ENCODE data around the gene TECPR2.

TECPR2 gene, protein sequence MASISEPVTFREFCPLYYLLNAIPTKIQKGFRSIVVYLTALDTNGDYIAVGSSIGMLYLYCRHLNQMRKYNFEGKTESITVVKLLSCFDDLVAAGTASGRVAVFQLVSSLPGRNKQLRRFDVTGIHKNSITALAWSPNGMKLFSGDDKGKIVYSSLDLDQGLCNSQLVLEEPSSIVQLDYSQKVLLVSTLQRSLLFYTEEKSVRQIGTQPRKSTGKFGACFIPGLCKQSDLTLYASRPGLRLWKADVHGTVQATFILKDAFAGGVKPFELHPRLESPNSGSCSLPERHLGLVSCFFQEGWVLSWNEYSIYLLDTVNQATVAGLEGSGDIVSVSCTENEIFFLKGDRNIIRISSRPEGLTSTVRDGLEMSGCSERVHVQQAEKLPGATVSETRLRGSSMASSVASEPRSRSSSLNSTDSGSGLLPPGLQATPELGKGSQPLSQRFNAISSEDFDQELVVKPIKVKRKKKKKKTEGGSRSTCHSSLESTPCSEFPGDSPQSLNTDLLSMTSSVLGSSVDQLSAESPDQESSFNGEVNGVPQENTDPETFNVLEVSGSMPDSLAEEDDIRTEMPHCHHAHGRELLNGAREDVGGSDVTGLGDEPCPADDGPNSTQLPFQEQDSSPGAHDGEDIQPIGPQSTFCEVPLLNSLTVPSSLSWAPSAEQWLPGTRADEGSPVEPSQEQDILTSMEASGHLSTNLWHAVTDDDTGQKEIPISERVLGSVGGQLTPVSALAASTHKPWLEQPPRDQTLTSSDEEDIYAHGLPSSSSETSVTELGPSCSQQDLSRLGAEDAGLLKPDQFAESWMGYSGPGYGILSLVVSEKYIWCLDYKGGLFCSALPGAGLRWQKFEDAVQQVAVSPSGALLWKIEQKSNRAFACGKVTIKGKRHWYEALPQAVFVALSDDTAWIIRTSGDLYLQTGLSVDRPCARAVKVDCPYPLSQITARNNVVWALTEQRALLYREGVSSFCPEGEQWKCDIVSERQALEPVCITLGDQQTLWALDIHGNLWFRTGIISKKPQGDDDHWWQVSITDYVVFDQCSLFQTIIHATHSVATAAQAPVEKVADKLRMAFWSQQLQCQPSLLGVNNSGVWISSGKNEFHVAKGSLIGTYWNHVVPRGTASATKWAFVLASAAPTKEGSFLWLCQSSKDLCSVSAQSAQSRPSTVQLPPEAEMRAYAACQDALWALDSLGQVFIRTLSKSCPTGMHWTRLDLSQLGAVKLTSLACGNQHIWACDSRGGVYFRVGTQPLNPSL (N-terminal part only)

DNA sequence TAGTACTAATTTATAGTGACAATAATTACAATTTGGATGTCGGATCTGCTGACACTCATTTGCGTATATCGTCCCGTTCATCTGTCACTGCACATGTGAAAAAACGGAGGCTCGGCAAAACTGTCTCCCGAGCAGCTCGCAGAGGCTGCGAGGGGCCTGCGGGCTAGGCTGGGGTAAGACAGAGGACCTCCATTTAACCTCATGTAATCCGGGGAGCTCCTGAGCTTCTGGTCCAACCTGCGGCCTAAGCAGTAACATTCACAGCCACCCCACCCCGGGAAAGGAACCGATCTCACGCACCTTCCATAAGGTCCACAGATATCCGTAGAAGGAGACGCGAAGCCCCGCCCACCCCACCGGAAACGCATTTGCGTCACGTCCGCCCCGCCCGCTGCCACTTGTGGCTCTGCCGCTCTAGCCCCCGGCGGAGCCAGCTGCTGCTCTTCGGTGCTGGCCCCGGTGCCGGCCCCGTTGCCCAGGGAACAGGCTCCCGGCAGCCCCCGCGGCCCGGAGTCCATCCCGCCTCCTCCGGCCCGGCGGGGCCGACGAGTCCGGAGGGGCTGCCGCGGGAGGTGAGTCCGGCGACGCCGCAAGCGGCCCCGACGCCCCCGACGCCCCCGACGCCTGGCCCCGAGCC, at the start of gene TECPR2, which contains the start of gene CINP:
Gene TECPR2 (plus strand): TSS at position 397 of the 637 bp plus-strand sequence. CDS start 13,781 bp downstream, outside the sequence.
Gene CINP (minus strand): TSS at position 346 of the 637 bp plus-strand sequence. CDS start 39 bp downstream, at position 307.
- Histone ChIP-seq H3K4me3 (peak within 1 kb of the TSS; percentile 75 to 99 (median 94)), H3K27ac (peak within 1 kb of the TSS; percentile 73 to 99 (median 91))

DNA sequence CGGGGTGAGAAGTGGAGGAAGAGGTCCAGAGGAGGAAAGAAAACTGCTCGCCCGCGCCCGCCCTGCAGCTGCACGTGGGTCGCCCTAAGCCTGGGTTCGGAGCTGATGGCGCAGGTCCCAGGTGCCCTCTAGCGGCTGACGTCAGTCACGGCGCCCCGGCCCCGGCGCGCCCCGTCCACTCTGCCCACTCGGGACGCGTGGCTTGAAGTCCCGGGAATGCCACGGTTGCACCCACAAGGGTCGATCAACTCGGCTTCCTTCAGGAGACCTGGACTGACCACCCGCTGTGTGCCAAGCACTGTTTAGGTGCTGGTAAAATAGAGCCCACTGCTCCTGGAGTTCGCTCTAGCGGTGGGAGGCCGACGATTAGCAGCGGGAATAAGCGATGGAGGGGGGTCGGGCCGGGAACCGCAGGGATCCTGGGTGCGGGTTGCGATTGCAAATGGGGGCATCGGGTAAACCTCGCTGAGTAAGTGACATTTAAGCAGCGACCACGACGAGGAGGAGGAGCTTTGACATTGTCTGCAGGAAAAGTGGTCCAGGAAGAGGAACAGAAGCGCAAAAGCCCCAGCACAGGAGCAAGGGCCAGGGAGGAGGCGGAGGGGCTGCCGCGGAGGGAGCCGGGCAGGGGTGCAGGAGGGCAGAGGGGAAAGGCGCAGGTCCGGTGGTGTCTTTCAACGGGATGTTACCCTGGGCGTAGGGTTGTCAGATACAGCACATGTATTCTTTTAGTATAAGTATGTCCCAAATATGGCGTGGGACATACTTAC, 48.3 kb upstream of the TECPR2 start:
- H3K4me3 ChIP-seq = peak overlapping the region; percentile 22 to 49 (median 42)
- H3K27ac ChIP-seq = peak overlapping the region in 8 of 21 experiments; percentile 7 to 63 (median 37)

- Histone ChIP-seq H3K27ac (no peak overlapping the region), H3K4me3 (no peak overlapping the region)
These were observed 47.6 kb upstream of the TECPR2 start for GRCh38 chr14:102315121-102315520.

DNA sequence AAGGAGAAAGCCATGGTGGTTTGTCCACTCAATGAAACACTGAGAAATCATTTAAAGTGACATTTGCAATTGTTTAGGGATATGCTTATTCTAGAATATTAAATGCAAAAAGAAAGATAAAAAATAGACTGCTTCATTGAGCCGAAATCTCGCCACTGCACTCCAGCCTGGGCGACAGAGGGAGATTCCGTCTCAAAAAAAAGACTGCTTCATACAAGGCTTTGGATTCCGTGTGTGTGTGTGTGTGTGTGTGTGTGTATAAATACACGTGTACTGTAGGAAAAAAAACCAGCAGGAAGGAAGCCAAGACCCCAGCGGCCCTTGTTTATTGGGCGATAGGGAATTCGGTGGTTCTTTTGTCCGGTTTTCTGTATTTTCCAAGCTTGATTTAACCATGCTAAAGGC, 46.4 kb upstream of the TECPR2 start:
- Histone ChIP-seq H3K4me3 (peak overlapping the region; percentile 45 to 59 (median 49)), H3K27ac (peak overlapping the region in 18 of 21 experiments; percentile 7 to 79 (median 70))

GRCh38 chr14:102316743-102317563, 45.8 kb upstream of the TECPR2 start:
- Histone ChIP-seq H3K27ac (peak overlapping the region in 19 of 21 experiments; percentile 7 to 82 (median 72)), H3K4me3 (peak overlapping the region; percentile 45 to 59 (median 49))

DNA sequence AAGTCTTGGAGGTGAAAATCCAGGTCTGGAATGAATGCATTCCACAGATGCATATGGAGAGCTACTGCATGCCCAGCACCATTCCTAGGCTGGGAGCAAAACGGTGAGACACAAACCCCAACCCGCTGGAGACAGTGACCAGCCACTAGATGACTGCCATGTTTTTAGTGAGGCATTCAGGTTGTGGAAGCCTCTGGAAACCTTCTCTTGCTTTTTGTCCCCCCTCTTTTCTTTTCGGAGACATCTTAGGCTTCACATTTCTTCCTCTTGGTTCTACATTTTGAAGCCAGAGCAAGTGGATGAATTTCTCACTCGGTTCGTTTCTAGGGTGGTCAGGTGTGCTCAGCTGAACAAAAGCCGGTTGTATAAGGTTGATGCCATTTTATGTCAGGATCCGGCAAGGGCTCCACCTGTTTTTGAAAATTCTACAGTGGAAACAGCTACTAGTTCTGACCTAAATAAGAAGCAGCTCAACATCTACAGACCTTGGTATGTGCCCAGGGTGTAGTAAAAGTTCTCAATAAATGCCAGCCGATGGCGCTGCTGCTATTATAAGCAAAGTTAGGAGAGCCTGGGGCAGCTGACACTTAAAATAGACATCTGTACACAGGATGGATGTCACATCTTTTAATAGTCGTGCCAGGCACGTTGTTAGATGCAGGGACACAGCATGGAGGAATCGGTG, 45.0 kb upstream of the TECPR2 start:
- Histone ChIP-seq H3K4me3 (peak overlapping the region; percentile 45 to 59 (median 49)), H3K27ac (peak overlapping the region in 19 of 21 experiments; percentile 5 to 82 (median 69))

GRCh38 chr14:102318781-102319276, 43.9 kb upstream of the TECPR2 start:
- peak overlapping the region; percentile 56 to 77 (median 74) for H3K4me3 ChIP-seq
- peak overlapping the region in 18 of 21 experiments; percentile 81 to 96 (median 87) for H3K27ac ChIP-seq

DNA sequence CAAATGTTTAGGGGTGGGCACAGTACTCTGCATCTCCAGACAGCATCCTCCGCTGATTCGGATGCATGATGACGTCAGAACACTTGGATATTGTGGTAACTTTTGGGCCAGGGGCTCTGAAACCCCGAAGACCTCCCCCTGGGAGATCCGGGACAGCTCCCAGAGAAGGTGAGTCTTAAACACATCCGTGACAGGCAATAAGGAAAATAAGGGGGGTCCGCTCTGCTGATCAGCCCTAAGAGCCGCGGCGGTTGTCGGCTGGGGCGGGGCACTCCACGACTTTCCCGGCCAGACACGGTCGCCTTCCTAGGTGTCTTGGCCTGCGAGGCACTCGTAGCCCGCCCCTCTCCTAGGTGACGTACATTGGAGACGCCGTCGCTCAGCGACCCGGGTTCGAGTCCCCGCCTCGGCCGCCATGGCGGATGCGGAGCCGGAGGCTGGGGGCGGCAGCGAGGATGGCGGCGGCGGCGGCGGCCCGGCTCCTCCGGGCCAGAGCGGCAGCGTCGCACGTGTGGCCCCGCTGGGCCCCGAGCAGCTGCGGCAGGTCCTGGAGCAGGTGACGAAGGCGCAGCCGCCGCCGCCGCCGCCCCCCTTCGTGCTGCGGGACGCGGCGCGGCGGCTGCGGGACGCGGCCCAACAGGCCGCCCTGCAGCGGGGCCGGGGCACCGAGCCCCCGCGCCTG, 43.2 kb upstream of the TECPR2 start, which contains the start of gene ZNF839:
Gene ZNF839 (plus strand): TSS at position 396 of the 682 bp plus-strand sequence. CDS start 20 bp downstream, at position 416.
- peak within 1 kb of the TSS; percentile 56 to 77 (median 74) for H3K4me3 ChIP-seq
- H3K27ac ChIP-seq = peak within 1 kb of the TSS; percentile 67 to 96 (median 87)

DNA sequence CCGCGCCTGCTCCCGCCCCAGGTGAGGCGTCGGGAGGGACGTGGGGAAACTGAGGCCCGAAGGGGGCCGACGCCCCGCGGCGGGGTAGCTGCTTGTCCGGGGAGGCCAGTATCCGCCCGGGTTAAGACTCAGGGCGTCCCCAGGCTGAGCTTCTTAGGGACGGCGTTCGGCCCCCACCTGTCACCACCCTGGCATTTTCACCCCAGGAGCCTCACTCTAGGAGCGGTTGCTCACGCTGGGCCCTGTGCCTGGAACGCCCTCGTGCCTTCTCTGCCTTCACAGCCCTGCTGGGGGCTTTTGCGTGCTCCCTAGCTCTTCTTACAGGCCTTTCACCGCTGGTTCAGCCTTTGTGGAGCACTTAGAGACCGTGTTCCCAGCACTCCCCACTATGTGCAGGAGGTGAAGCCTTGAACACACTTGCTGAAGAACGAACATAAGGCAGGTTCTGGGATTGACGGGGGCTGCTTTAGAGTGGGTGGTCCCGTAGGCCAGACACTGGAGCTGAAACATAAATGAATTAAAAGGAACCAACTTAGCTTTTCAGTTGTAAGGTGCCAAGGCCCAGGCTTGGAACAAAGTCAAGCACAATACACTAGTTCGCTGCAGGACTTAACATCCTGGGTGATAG, 42.6 kb upstream of the TECPR2 start:
- H3K4me3 ChIP-seq = peak overlapping the region; percentile 56 to 77 (median 74)
- H3K27ac ChIP-seq = peak overlapping the region; percentile 67 to 96 (median 87)

DNA sequence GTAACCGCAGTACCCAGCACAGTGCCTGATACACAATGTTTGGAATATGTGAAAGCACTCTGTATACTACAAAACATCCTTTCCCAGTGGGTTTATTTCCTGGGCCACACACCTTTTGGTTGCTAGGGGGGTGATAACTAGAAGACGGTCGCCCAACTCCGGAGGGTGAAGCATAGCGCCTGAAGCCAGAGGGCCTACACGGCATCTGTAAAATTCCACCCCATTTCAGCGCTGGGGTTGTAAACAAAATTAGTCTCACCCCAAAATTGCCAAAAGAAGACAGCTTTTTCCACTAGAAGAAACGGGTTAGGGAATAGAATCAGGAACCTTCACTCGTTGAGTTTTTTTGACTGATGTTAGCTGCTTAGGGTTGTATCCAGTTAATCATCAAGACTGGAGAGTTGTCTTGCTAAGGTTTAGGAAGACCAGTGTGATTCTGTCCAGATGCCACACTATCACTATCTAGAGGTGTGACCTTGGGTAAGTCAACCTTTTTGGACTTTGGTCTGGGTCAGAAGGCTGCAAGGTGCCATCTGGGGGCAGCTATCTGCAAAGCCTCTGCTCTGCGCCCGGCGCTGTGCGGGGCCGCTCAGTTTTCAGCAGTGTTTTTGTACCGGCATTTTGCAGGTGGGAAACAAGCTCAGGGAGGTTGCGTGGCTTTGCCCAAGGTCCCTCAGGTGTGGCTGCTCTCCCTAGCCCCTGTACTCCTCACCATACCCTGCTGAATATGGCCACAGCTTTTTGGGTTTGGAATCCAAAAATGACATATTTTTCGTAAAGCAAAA, 41.9 kb upstream of the TECPR2 start:
- peak overlapping the region in 10 of 21 experiments; percentile 84 to 96 (median 90) for H3K27ac ChIP-seq
- H3K4me3 ChIP-seq = peak overlapping the region in 4 of 7 experiments; percentile 56 to 77 (median 72)

- peak overlapping the region in 4 of 21 experiments; percentile 7 to 92 (median 17) for H3K27ac ChIP-seq
These were observed 41.0 kb upstream of the TECPR2 start for GRCh38 chr14:102321456-102322422.

DNA sequence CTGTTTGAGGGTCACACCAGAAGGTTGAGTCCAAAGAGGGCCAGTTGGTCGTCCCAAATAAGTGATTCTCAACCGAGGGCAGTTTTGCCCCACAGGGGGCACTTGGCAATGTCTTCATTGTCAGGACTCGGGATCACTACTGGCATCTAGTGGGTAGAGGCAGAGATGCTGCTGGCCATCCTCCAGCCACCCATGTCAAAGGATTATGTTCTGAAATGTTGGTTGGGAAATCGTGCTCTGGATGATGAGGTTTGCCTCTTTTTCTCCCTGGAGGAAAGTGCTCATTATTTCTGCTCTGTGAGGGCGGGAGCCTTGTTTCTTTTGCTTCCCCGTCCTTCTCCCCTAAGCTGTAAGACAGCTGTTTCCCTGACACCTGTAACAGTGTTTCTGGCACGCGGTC, 39.6 kb upstream of the TECPR2 start:
- H3K27ac ChIP-seq = no peak overlapping the region

More at GRCh38 chr14:102321456-102322422, 41.0 kb upstream of the TECPR2 start:
- H3K4me3 ChIP-seq = no peak overlapping the region

GRCh38 chr14:102325791-102326345, 36.9 kb upstream of the TECPR2 start:
- H3K4me3 ChIP-seq = no peak overlapping the region
- no peak overlapping the region for H3K27ac ChIP-seq

More for the DNA sequence above, 39.6 kb upstream of the TECPR2 start:
- H3K4me3 ChIP-seq = no peak overlapping the region
